A549 (cell line): ENCODE data around the gene MEAF6. TPM values are rescaled to one million over a fixed set of nuclear protein-coding genes. Genes with fewer than 3 reads are reported as not detected.

ENCODE experiments used
- ATAC-seq, 2 experiments: fragments of 200-7000 bp in 1 of 2; fragments of >200 bp in 1 of 2; cut with Nextera tagmentation in 1 of 2; cut with Tn5 transposase in 1 of 2; 3 replicates each; pipeline versions ENCODE4 v1.8.0 to v1.9.1; 2018 to 2020; ENCODE audit warnings: mild to moderate bottlenecking in 1 of 2, moderate library complexity in 1 of 2
- CTCF ChIA-PET: fragments of 300-600 bp; sonication (Branson Sonifier 250); formaldehyde crosslinking; extraction: SDS; loops from one replicate; lab custom pipeline; 2021; ENCODE audit warnings: antibody characterized with exemption, inconsistent platforms; lab: Yijun Ruan, JAX
- POLR2A ChIA-PET: fragments of 350-600 bp; formaldehyde crosslinking; extraction: SDS; loops from one replicate; lab custom pipeline; 2021; ENCODE audit warnings: antibody characterized with exemption, inconsistent platforms; lab: Yijun Ruan, JAX
- DNase-seq, 2 experiments: peaks; one replicate each; pipeline versions ENCODE4 v3.0.0 to v3.0.0-alpha.2; 2011 to 2016; ENCODE audit warnings: low read depth in 1 of 2, low spot score in 1 of 2
- FAIRE-seq: peaks from 2 replicates; lab custom pipeline; 2011; peaks lifted over from hg19 to GRCh38; lab: Jason Lieb, UNC
- H3K27ac ChIP-seq, 2 experiments: fragments of >200 bp; sonication (Bioruptor Twin); formaldehyde crosslinking; 3 replicates each; pipeline ENCODE4 v1.5.1; 2016 to 2017
- H3K4me1 ChIP-seq: fragments of >200 bp; sonication (Bioruptor Twin); formaldehyde crosslinking; 3 replicates; pipeline ENCODE4 v1.6.1; 2016
- H3K4me2 ChIP-seq: fragments of >200 bp; sonication (Bioruptor Twin); formaldehyde crosslinking; 3 replicates; pipeline ENCODE4 v1.6.1; 2016
- H3K4me3 ChIP-seq: fragments of >200 bp; sonication (Bioruptor Twin); formaldehyde crosslinking; 3 replicates; pipeline ENCODE4 v1.5.1; 2016
- H3K9me3 ChIP-seq: fragments of >200 bp; sonication (Bioruptor Twin); formaldehyde crosslinking; 3 replicates; pipeline ENCODE4 v1.6.1; 2016
- CTCF ChIP-seq: fragments of >200 bp; sonication (Bioruptor Twin); formaldehyde crosslinking; IDR thresholded peaks from 3 replicates; pipeline ENCODE4 v1.5.1; 2016
- EP300 ChIP-seq, 2 experiments: fragments of >200 bp; sonication (Bioruptor Twin); formaldehyde crosslinking; IDR thresholded peaks; 2 replicates in 1 of 2; 3 replicates in 1 of 2; pipeline ENCODE4 v1.6.1; 2016 to 2017
- FOSB ChIP-seq: fragments of 250-450 bp; sonication (Bioruptor Pico); IDR thresholded peaks from 2 replicates; pipeline ENCODE4 v1.5.0; 2020; ENCODE audit warnings: mild to moderate bottlenecking, moderate library complexity
- FOSL2 ChIP-seq, 2 experiments: fragments of 450-650 bp in 1 of 2; fragments of >200 bp in 1 of 2; sonication (Bioruptor Twin) in 1 of 2; formaldehyde crosslinking; IDR thresholded peaks; 2 replicates each; pipeline versions ENCODE4 v1.5.0 to v1.6.1; 2016 to 2020; ENCODE audit warnings: mild to moderate bottlenecking in 1 of 2, moderate library complexity in 1 of 2
- MAFK ChIP-seq: fragments of 450-650 bp; IDR thresholded peaks from 2 replicates; pipeline ENCODE4 v1.6.1; 2014; ENCODE audit not compliant: partially characterized antibody
- RAD21 ChIP-seq, 2 experiments: fragments of >200 bp in 1 of 2; sonication (Bioruptor Twin) in 1 of 2; formaldehyde crosslinking in 1 of 2; IDR thresholded peaks in 1 of 2; conservative IDR thresholded peaks in 1 of 2; 2 replicates in 1 of 2; 3 replicates in 1 of 2; pipeline ENCODE4 v1.6.1; 2012 to 2018; ENCODE audit warnings: inconsistent platforms in 1 of 2
- RCOR1 ChIP-seq: fragments of 150-350 bp; IDR thresholded peaks from 2 replicates; pipeline ENCODE4 v1.6.1; 2014; ENCODE audit warnings: antibody characterized with exemption, low read length, low read depth
- SMC3 ChIP-seq: fragments of >200 bp; sonication (Bioruptor Twin); formaldehyde crosslinking; IDR thresholded peaks from 3 replicates; pipeline ENCODE4 v1.6.1; 2018; ENCODE audit warnings: inconsistent platforms
- TP53 ChIP-seq: fragments of 250-450 bp; sonication (Bioruptor Pico); IDR thresholded peaks from 2 replicates; pipeline ENCODE4 v1.5.0; 2021; ENCODE audit warnings: mild to moderate bottlenecking, moderate library complexity
- WGBS: methylation state at CpG from one replicate; pipeline ENCODE4 v1.1.6; 2017; ENCODE audit errors: missing lambda C conversion rate; 5-methylcytosine and 5-hydroxymethylcytosine counted together
- polyA plus RNA-seq, 4 experiments: library from polyadenylated mRNA; depleted of rRNA in 3 of 4; stranded (reverse); fragments of >200 nt; fragmentation: RNase III in 1 of 4; extraction: RNeasy Plus Mini Kit Qiagen cat#74134 plus additional on column Dnase treatment in 1 of 4; gene quantifications; 2 replicates in 3 of 4; 3 replicates in 1 of 4; pipeline ENCODE4 v1.2.3, GENCODE V29; 2011 to 2017

The MEAF6 gene
- polyA plus RNA-seq, 2 of the 4 experiments (the other 2 are of a cell fraction) = 39.4 to 45.4 TPM

- no peak for TF ChIP-seq RCOR1
Observed at GRCh38 chr1:37493336-37494098, 21.0 kb downstream of the MEAF6 start (continued).

- H3K27ac ChIP-seq = peak overlapping the region; percentile 90 to 100; a peak in 5 of 6 replicates
- H3K4me1 ChIP-seq = peaks cover 51% of the 10 kb centered on the region
- TF ChIP-seq CTCF (peak; percentile 14; the same call in 1 of the 3 replicates), FOSL2 (IDR thresholded peaks at IDR 0.05) (no peak), FOSL2 (CRISPR knock-in tag; IDR thresholded peaks at IDR 0.05) (no peak)
- TF ChIP-seq, all 56 proteins: peak for 1
- DNase-seq = no peak
- no peak for ATAC-seq
- no peak overlapping the region for H3K4me3 ChIP-seq
- no peaks in the 10 kb centered on the region for H3K9me3 ChIP-seq
- no peak for FAIRE-seq
- WGBS = 72% methylated on average over 5 of the region's 5 CpGs
- CTCF ChIA-PET = interaction anchor here (0.8 to 11.2 kb wide), 20 partner anchors 11 to 205 kb away, joined by 3 to 208 read pairs (median 6); partner anchors contain the start of genes CDCA8, MEAF6 and ZC3H12A
- no peak overlapping the region for H3K4me2 ChIP-seq
- POLR2A ChIA-PET = interaction anchor here (1.0 to 2.7 kb wide), 5 partner anchors 9 to 27 kb away, joined by 3 to 20 read pairs (median 4); partner anchors contain the start of genes MEAF6 and ZC3H12A
Observed at GRCh38 chr1:37487619-37487984, 27.0 kb downstream of the MEAF6 start.

- H3K9me3 ChIP-seq = no peaks in the 10 kb centered on the region
- POLR2A ChIA-PET = interaction anchor here (0.9 to 2.7 kb wide), 7 partner anchors 8 to 32 kb away, joined by 3 to 20 read pairs (median 4); partner anchors contain the start of genes MEAF6 and ZC3H12A
- no peak for FAIRE-seq
- TF ChIP-seq EP300 (IDR thresholded peaks at IDR 0.05) = no peak
- no peak for TF ChIP-seq FOSL2 (IDR thresholded peaks at IDR 0.05)
- peak; percentile 2; the same call in 1 of the 2 replicates for TF ChIP-seq FOSL2 (CRISPR knock-in tag; IDR thresholded peaks at IDR 0.05)
- TF ChIP-seq RAD21 (conservative IDR thresholded peaks at IDR 0.05 in 1 of 2, IDR thresholded peaks at IDR 0.05 in 1 of 2) = peak; percentile 73 to 77
- TF ChIP-seq TP53 (CRISPR knock-in tag) = no peak
- TF ChIP-seq CTCF = peak; percentile 69
- 0 out of 2 replicates have a peak, but pooled peaks have one; percentile 27 for TF ChIP-seq FOSB (CRISPR knock-in tag)
- peak; percentile 83 for TF ChIP-seq MAFK
- peak; percentile 91 for TF ChIP-seq SMC3
- TF ChIP-seq, all 56 proteins: peak for 6
- Histone ChIP-seq H3K4me3 (no peak overlapping the region), H3K4me2 (peak overlapping the region; percentile 49), H3K27ac (peak overlapping the region; percentile 90 to 100), H3K4me1 (peaks cover 57% of the 10 kb centered on the region)
- CTCF ChIA-PET = interaction anchor here (0.5 to 11.2 kb wide), 25 partner anchors 12 to 214 kb away, joined by 3 to 208 read pairs (median 5); partner anchors contain the start of genes CDCA8, MEAF6 and ZC3H12A
- DNase-seq (peak; percentile 69 to 79), ATAC-seq (peak; percentile 44 to 67)
- 8% methylated on average over 7 of the region's 10 CpGs for WGBS
Observed at GRCh38 chr1:37486680-37487618, 27.6 kb downstream of the MEAF6 start.
